HG03342 (cell line): ENCODE results near the gene TENT4A.
"Not testable (repeated sequence)": the region's sequence is repeated elsewhere in the genome, so short reads cannot be mapped to it uniquely, and the experiment has no call there.

Source experiments
- ATAC-seq: cut with Tn5 transposase; IDR thresholded peaks from one replicate; pipeline ENCODE4 v1.9.1; 2021; ENCODE audit warnings: mild to moderate bottlenecking, moderate library complexity; ENCODE audit not compliant: unreplicated experiment

The TENT4A gene

DNA sequence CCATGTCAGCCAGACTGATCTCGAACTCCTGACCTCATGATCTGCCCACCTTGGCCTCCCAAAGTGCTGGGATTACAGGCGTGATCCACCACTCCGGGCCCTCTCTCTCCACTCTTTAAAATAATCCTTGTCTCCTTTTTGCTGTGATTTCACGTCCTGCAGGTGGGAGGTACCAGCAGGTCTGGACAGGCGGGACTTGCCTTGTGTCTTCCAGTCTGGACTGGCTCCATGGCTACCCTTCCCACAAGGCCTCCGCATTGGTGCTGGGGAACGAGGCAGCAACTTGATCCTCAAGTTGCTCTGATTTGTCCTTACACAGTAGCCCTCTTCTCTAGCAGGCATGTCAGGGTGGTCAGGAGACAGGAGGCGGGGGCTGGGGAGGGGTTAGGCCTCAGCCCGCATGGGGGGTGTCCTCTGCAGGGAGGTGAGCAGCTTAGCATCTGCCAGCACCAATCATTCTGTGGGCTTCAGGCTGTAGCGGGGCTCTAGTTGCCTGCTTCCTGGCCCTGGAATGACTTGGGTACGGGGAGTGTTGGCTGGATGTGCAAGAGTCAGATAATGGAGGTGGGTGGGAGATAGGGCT, 54.3 kb downstream of the TENT4A start:
- ATAC-seq, result no peak

DNA sequence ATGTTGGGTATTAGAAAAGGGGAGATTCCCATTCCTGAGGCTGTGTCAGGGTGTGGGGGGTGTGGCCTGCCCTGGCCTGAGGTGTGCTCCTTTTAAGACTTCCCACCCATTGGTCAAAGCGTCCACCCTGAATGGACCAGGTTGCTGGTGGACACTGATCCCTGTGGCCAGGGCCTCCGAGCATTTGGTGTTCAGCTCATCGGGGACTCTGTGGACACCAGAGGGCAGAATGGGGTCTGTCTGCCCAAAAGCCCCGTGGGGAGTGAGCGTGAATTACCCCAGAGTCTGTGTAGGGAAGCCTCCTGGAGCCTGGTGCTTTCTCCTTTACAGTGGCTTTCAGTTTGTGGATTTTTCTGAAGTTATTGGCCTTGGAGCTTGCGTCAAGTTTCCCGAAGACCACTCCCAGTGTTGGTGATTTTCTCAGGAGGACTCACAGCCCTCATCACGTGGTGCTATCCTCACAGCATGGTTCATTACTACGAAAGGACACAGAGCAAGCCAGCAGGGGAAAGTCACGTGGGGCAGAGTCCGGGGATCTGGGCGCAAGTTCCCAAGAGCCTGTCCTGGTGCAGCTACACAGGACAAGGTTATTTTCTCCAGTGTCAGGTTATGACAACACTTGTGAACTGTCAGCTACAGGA, 55.5 kb downstream of the TENT4A start:
- no peak for ATAC-seq

DNA sequence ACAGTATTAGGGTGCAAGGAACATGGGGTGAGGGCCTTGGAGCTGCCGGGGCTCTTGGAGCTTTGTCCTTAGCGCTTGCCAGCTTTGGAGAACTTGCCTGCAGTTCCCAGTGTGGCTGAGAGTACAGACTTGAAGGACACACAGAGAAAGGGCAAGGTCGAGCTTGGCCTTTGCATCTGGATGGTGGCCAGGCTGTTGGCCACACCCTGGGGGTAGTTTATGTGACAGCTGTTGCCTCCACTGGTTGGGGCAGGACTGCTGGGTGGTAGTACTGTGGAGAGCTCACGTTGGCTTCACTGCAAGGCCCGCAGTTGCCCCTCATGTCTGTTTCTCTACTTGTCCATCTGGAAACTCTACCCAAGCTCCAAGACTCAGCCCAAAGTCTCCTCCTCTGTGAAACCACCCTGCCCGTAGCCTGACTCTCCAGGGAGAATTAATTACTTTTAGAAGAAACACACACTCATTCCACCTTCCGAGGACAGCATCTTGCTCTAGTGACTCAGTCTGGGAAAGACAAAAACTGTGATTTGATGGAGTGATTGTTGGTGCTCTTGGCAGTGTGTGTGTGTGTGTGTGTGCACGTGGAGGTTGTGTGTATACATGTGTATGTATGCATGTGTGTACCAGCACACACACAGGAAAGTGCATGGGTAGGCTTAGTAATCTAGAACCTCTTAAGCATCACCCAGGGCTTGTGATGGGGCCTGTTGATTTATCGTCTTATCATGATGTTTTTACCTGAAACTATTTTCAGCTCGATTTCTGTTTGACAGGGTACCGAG, 57.8 kb downstream of the TENT4A start:
- no peak for ATAC-seq

DNA sequence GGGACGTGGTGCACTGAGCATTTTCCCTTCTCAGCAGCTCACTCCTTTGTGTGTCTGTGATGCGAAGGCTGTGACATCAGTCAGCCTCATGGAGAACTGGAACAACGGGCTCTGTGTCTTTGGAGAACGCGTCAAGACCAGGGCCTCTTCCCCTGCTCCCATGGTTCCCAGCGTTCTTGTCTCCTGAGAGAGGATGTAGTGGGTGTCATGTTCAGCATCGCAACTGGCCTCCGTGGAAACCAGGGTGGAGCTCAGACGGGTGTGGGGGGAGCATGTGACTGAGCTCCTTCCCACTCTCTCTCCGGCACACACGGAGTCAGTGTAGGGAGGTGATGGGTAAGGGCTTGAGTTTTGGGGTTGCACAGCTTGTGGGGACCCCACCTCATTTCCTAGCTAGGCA, 59.7 kb downstream of the TENT4A start:
- no peak for ATAC-seq

DNA sequence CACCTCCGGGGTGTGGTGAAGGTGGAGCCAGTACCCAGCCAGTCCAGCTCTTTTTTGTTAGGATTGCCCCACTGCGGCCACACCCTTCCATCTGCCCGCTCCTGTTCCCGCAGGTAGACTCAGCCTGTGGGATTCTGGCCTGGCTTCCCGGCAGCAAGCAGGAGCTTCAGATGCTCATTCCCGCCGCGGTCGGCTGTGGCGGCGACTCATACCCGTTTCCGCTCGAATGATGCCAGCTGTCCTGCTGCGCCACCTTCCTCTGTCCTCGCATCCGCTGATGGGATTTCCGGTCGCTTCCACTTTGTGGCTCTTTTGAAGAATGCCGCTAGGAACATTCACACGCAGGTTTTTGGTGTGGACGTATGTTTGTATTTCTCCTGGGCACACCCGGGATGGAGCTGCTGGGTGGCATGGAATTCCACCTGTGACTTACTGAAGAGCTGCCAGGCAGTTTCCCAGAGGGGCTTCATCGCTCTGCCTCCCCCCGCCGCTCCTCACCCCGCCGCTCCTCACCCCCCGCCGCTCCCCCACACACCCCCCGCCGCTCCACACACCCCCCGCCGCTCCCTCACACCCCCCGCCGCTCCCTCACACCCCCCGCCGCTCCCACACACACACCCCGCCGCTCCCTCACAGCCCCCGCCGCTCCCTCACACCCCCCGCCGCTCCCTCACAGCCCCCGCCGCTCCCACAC, 60.3 kb downstream of the TENT4A start:
- ATAC-seq, result no peak

DNA sequence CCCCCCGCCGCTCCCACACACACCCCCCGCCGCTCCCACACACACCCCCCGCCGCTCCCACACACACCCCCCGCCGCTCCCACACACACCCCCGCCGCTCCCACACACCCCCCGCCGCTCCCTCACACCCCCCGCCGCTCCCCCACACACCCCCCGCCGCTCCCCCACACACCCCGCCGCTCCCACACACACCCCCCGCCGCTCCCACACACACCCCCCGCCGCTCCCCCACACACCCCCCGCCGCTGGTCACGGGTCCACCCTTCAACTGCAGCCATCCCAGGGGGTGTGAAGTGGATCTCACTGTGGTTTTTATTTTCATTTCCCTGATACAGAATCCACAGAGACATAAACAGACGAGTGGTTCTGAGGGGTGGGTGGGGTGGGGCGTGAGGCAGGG, 61.0 kb downstream of the TENT4A start:
- not testable (repeated sequence) for ATAC-seq

DNA sequence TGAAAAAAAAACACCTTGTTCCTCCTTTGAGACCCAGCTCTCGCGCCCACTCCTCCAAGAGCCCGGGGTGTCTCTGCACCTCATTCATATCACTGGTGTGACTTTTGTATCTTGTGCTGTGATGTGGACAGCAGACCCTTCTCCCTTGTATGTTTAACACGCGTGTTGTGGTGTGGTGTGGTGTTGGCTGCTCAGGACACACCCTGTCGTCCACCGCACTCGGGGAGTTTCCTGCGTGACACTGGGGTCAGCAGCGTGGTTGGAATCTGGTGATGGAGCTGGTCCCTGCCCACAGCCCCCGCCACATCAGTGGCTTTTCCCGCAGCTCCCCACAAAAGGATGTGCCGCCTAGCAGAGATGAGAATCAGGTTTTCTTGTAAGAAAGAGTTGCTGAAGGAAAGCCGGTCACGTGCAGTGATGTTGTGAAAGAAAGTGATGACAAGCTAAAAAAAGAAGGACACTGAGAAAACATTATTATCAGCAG, 61.5 kb downstream of the TENT4A start:
- ATAC-seq, result no peak

DNA sequence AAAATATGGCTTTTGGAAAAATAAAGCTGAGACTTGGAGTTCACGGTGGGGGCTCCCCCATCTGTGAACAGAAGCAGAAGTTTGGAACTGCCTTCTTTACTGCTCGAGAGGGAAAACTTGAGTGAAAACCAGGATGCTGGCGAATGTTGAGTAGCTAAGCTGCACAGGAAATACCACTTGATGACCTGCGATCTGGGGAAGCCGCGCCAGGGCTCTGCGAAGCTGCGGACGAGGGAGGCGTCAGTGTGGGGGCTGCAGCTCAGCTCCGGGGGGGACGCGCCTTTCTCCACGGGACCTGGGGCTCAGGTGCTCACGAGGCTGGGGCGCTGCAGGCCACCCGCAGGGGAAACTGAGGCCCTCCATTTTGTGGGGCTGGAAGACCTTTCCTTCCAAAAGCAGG, 62.3 kb downstream of the TENT4A start:
- no peak for ATAC-seq

DNA sequence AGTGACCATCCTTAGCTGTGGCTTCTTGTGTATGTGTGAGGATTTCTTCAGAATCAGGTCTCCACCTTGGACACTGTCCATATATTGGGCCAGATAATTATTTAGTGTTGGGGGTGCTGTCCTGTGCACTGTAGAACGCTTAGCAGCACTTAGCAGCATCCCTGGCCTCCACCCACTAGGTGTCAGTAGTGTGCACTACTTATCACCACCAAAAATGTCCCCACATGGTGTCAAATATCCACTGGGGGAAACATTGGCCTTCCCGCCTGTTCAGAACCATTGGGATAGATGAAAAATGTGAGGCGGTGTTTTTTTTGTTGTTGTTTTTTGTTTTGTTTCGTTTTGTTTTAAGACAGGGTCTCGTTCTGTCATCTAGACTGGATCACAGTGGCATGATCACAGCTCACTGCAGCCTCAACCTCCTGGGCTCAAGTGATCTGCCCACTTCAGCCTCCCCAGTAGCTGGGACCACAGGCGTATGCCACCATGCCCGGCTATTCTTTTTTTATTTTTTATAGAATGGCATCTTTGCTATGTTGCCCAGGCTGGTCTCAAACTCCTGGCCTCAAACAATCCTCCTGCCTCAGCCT, 67.7 kb downstream of the TENT4A start:
- peak; percentile 87 for ATAC-seq

DNA sequence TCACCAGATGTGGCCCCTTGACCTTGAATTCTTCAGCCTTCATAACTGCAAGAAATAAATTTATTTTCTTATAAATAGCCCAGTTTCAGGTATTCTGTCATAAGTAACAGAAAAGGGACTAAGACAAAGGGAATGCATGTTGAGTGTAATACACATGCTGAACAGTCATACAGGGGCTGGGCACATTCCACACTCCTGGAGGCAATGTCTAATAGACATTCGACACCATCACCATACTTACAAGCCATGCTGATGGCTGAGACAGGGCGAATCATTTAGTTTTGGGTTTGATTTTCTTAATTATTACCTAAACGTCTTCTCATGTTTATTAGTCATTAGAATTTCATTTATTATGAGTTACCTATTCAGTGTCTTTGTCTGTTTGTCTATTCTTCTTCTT, 68.5 kb downstream of the TENT4A start:
- no peak for ATAC-seq

DNA sequence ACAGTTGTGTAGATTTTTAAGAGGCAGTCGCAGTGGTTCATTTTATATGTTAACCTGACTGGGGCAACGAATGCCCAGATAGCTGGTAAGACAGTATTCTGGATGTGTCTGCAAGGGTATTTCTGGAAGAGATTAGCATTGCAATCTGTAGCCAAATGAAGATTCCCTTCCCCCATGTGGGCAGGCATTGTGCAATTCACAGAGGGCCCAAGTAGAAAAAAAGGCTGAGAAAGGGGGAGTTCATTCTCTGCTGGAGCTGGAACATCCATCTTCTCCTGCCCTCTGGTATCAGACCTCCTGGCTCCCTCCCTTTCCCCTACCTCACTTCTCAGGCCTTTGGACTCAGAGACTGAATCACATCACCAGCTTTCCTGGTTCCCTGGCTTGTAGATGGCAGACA, 70.6 kb downstream of the TENT4A start:
- no peak for ATAC-seq

DNA sequence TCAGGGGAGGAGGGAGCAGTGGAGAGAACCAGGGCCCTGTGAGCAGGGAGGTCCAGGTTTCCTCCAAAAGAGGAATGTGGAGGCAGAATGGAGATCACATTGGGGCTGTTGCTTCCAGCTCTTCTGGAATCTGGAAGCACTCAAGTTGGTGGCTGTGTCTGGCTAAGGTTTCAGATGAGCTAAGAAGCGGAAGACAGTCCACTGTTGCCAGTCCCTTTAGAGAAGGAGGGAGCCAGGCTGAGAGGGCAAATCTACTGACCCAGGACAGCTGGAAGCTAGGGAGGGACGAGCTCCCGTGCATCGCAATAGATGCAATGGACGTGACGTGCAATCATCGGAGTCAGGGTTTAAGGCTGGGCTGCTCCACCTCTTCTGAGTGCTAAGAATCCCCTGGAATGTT, 71.2 kb downstream of the TENT4A start:
- no peak for ATAC-seq

DNA sequence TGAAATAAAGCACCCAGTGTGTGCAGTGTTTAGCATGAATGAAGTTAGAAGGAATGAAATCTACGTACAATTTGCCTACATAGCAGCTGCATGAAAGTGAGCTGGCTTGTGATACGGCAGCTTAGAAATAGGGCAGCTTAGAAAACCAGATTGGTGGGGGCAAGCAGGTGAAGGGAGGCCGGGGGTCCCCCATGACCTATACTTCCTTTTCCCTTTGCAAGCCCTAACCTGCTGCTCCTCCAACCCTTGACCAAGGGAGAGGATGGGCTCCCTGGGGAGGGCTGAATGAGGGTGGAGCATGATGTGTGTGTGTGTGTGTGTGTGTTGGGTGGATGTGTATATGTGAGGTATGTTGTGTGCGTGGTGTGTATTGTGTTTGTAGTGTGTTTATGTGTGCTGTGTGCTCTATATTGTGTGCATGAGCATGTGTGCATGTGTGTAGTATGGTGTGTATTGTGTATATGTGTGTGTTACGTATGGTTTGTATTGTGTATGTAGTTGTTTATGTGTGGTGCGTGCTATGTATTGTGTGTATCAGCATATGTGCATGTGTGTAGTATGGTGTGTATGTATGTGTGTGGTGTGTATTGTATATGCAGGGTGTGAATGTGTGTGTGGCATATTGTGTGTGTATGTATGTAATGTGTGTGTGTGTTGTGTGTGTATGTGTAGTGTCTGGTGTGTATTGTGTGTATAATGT, 72.1 kb downstream of the TENT4A start:
- no peak for ATAC-seq

DNA sequence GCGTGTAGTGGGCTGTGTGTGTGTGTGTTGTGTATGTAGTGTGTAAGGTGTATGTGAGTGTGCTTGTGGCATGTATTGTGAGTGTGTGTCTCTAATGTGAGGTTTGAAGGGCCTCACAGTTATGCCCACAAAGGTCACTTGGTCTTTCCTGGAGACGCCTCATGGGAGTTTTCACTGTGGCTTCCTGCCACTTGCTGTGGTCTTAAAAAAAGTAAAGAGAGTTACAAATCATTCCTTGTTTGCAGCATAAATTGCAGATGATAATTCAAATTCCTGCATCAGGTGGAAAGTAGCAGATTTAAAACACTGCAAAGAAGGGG, 72.6 kb downstream of the TENT4A start:
- ATAC-seq, result no peak

DNA sequence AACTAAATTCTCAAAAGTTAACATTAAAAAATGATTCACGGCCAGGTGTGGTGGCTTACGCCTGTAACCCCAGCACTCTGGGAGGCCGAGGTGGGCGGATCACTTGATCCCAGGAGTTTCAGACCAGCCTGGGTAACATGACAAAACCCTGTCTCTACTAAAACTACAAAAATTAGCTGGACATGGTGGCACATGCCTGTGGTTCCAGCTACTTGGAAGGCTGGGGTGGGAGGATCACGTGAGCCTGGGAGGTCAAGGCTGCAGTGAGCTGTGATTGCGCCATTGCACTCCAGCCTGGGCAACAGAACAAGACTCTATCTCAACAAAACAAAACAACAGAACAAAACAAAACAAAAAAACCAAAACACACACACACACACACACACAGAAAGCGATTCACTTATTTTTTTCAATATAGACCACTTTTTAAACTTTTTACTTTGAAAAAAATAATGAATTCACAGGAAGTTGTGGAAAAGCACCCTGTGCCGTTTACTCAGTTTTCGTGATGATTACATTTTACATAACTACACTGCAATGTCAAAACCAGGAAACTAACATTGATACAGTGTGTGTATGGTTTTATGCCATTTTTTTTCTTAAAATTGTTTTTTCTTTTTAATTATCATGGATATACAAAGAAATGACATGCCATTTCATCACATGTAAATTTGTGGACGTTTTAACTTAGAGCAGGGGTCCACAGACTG, 73.7 kb downstream of the TENT4A start:
- ATAC-seq, result no peak

DNA sequence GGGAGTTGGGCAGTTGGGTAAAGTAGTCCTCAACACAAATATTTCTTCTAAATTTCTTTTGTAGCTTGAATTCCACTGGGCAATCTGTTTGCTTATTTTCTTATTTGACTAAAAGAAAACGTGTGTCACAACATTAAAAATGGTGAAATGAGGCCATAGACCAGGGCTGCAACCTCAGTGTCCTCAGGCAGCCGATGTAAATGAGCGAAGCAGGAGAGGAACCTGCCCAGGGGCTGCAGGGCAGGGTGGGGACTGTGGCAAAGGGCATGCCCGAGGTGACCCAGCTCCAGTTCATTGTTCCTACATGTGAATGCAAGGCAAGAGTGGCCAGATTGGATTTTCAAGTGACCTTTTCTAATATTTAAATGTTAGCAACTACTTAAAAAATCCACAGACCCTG, 74.7 kb downstream of the TENT4A start:
- ATAC-seq, result no peak

DNA sequence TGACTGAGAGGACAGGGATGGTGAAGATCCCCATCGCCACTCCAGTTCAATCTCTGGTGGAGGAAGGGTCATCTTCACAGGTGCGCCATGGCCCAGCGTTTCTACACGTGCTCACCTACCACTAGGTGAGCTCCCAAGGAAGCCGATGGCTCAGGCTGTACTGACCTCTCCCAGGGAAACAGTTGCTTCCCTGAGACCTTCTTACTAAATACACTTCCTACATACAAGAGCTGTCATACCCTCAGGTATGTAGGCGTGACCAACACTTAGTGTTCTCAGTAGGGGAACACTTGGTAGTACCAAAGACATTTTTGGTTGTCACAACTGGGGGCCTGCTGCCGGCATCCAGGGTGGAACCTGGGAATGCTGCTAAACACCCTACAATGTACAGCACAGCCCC, 75.2 kb downstream of the TENT4A start:
- no peak for ATAC-seq

DNA sequence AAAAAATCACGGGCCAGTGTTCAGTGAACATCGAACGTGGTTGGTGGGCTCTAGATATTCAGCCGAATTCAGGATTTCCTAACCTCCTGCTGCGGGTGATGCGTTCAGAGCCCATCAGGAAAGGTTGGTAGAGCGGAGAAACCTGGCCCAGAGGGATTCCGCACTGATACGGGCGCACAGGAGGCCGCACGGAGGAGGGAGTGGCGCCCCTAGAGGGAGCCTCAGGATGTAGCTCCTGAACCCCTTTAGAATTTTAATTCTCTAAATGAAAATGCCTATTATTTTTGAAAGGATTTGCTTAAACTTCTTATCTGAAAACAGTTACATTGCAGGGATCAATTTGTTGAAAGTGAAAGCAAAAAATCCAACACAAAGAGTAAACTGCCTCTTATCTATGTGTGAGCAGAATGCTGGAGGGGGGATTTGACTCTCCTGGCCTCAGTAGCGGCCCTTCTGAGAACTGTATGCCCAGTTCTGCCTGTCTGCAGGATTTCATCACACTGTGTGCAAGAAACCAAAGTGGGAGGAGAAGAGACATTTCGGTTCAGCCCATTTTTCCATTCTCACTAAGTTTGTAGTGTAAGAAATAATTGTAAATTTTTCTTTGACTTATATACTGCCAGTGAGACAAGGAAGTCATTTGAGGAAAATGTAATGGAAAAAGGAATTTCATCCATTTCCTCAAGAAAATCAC, 75.9 kb downstream of the TENT4A start:
- ATAC-seq, result no peak

DNA sequence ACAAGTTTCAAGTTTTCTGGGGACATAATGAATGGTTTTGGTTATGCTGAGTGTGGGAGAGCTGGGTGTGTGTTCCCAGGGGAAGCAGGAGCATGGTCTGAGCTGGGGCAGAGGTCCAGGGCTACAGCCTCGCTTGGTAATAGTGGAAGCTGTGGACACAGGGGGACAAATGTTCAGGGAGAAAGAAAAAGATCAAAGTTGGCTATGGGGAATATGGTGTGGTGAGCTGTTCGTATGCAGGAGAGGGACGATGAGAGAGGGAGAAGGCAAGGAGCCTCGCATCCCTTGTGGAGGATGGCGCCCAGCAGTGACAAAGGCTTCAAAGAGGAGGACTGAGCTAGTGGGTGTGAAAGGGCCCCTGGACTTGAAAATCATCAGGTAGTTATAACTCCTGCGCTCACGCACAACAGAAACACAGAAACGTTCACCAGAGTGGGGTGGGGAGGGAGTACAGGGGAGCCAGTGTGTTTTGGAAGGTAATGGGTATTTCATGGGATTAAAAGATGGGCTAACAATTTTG, 77.2 kb downstream of the TENT4A start:
- no peak for ATAC-seq
